Stimulated activated naive CD8-positive, alpha-beta T cell treated with anti-CD3 and anti-CD28 coated beads, Interleukin-15, Interleukin-2, amounts not matched to agents 100 ng/mL and 50 ng/mL, for 24 hours (primary cell): Measurements from ENCODE around the gene DRAM2.
A peak's percentile ranks its signal among the peaks of the same experiment; 100 is the strongest.

Experiments
- H3K27ac Mint-ChIP-seq: one replicate; pipeline ENCODE4 v1.8.0; 2021; ENCODE audit warnings: mild to moderate bottlenecking, mixed read lengths
- H3K27me3 Mint-ChIP-seq: one replicate; pipeline ENCODE4 v1.8.0; 2021; ENCODE audit warnings: mixed read lengths
- H3K36me3 Mint-ChIP-seq: one replicate; pipeline ENCODE4 v1.8.0; 2021; ENCODE audit warnings: low read depth, mixed read lengths
- H3K4me1 Mint-ChIP-seq: one replicate; pipeline ENCODE4 v1.8.0; 2021; ENCODE audit warnings: low read depth, mixed read lengths
- H3K4me3 Mint-ChIP-seq: one replicate; pipeline ENCODE4 v1.8.0; 2021; ENCODE audit warnings: mild to moderate bottlenecking, mixed read lengths
- H3K9me3 Mint-ChIP-seq: one replicate; pipeline ENCODE4 v1.8.0; 2021; ENCODE audit warnings: mixed read lengths

Gene DRAM2

GRCh38 chr1:111154021-111154999 lies 14.4 kb upstream of the DRAM2 start:
- Mint-ChIP-seq H3K9me3 (no peaks in the 10 kb centered on the region), H3K27me3 (no peaks in the 10 kb centered on the region), H3K36me3 (peaks cover 77% of the 10 kb centered on the region), H3K4me1 (peaks cover 54% of the 10 kb centered on the region), H3K4me3 (no peak overlapping the region), H3K27ac (peak overlapping the region; percentile 10)

GRCh38 chr1:111151838-111152237 lies 11.9 kb upstream of the DRAM2 start:
- H3K4me1 Mint-ChIP-seq, result peaks cover 75% of the 10 kb centered on the region
- no peaks in the 10 kb centered on the region for H3K9me3 Mint-ChIP-seq
- peaks cover 92% of the 10 kb centered on the region for H3K36me3 Mint-ChIP-seq
- H3K4me3 Mint-ChIP-seq, result no peak overlapping the region
- H3K27ac Mint-ChIP-seq, result no peak overlapping the region
- H3K27me3 Mint-ChIP-seq, result no peaks in the 10 kb centered on the region

GRCh38 chr1:111148376-111148881 lies 8.5 kb upstream of the DRAM2 start:
- Mint-ChIP-seq H3K4me1 (peaks cover 81% of the 10 kb centered on the region), H3K27me3 (no peaks in the 10 kb centered on the region), H3K36me3 (peaks cover 81% of the 10 kb centered on the region), H3K4me3 (no peak overlapping the region), H3K27ac (no peak overlapping the region), H3K9me3 (no peaks in the 10 kb centered on the region)

GRCh38 chr1:111147948-111148347 lies 8.1 kb upstream of the DRAM2 start:
- Mint-ChIP-seq H3K4me1 (peaks cover 80% of the 10 kb centered on the region), H3K36me3 (peaks cover 76% of the 10 kb centered on the region)

GRCh38 chr1:111145963-111146768 lies 6.3 kb upstream of the DRAM2 start:
- peak overlapping the region; percentile 5 for H3K4me3 Mint-ChIP-seq
- H3K27me3 Mint-ChIP-seq, result no peaks in the 10 kb centered on the region
- H3K27ac Mint-ChIP-seq, result peak overlapping the region; percentile 74
- H3K9me3 Mint-ChIP-seq, result no peaks in the 10 kb centered on the region
- H3K4me1 Mint-ChIP-seq, result peaks cover 81% of the 10 kb centered on the region
- H3K36me3 Mint-ChIP-seq, result peaks cover 60% of the 10 kb centered on the region

More at GRCh38 chr1:111147948-111148347, 8.1 kb upstream of the DRAM2 start:
- Mint-ChIP-seq H3K9me3 (no peaks in the 10 kb centered on the region), H3K27me3 (no peaks in the 10 kb centered on the region), H3K4me3 (no peak overlapping the region), H3K27ac (no peak overlapping the region)

GRCh38 chr1:111145542-111145941 lies 5.6 kb upstream of the DRAM2 start:
- Mint-ChIP-seq H3K4me1 (peaks cover 84% of the 10 kb centered on the region), H3K4me3 (no peak overlapping the region), H3K27ac (peak overlapping the region; percentile 74), H3K27me3 (no peaks in the 10 kb centered on the region), H3K36me3 (peaks cover 54% of the 10 kb centered on the region), H3K9me3 (no peaks in the 10 kb centered on the region)

GRCh38 chr1:111142356-111142975 lies 2.6 kb upstream of the DRAM2 start:
- H3K4me1 Mint-ChIP-seq, result peaks cover 76% of the 10 kb centered on the region
- H3K27me3 Mint-ChIP-seq, result no peaks in the 10 kb centered on the region
- no peak overlapping the region for H3K4me3 Mint-ChIP-seq
- no peaks in the 10 kb centered on the region for H3K9me3 Mint-ChIP-seq
- no peak overlapping the region for H3K27ac Mint-ChIP-seq
- peaks cover 30% of the 10 kb centered on the region for H3K36me3 Mint-ChIP-seq

GRCh38 chr1:111141245-111142220 lies 1.6 kb upstream of the DRAM2 start:
- Mint-ChIP-seq H3K27ac (no peak overlapping the region), H3K9me3 (no peaks in the 10 kb centered on the region), H3K36me3 (peaks cover 26% of the 10 kb centered on the region), H3K4me1 (peaks cover 69% of the 10 kb centered on the region), H3K27me3 (no peaks in the 10 kb centered on the region), H3K4me3 (peak overlapping the region; percentile 91)

GRCh38 chr1:111140680-111140967 lies 731 bp upstream of the DRAM2 start:
- H3K36me3 Mint-ChIP-seq, result peaks cover 24% of the 10 kb centered on the region

GRCh38 chr1:111139324-111139955 lies 453 bp downstream of the DRAM2 start:
- Mint-ChIP-seq H3K27me3 (no peaks in the 10 kb centered on the region), H3K9me3 (no peaks in the 10 kb centered on the region), H3K27ac (peak overlapping the region; percentile 91), H3K4me3 (peak overlapping the region; percentile 91), H3K4me1 (peaks cover 65% of the 10 kb centered on the region), H3K36me3 (peaks cover 29% of the 10 kb centered on the region)

More at GRCh38 chr1:111140680-111140967, 731 bp upstream of the DRAM2 start:
- Mint-ChIP-seq H3K27me3 (no peaks in the 10 kb centered on the region), H3K27ac (peak overlapping the region; percentile 91), H3K4me1 (peaks cover 60% of the 10 kb centered on the region), H3K9me3 (no peaks in the 10 kb centered on the region), H3K4me3 (peak overlapping the region; percentile 91)

- peak overlapping the region; percentile 3 for H3K27ac Mint-ChIP-seq
- H3K4me1 Mint-ChIP-seq, result peaks cover 58% of the 10 kb centered on the region
- H3K27me3 Mint-ChIP-seq, result no peaks in the 10 kb centered on the region
- no peak overlapping the region for H3K4me3 Mint-ChIP-seq
- no peaks in the 10 kb centered on the region for H3K9me3 Mint-ChIP-seq
- peaks cover 48% of the 10 kb centered on the region for H3K36me3 Mint-ChIP-seq
Observed at GRCh38 chr1:111133866-111134265, 6.0 kb downstream of the DRAM2 start.

GRCh38 chr1:111131693-111132092 lies 8.2 kb downstream of the DRAM2 start:
- H3K27me3 Mint-ChIP-seq, result no peaks in the 10 kb centered on the region
- H3K4me1 Mint-ChIP-seq, result peaks cover 58% of the 10 kb centered on the region
- no peaks in the 10 kb centered on the region for H3K9me3 Mint-ChIP-seq
- peaks cover 46% of the 10 kb centered on the region for H3K36me3 Mint-ChIP-seq
- H3K4me3 Mint-ChIP-seq, result no peak overlapping the region
- H3K27ac Mint-ChIP-seq, result peak overlapping the region; percentile 12

GRCh38 chr1:111129376-111129775 lies 10.5 kb downstream of the DRAM2 start:
- Mint-ChIP-seq H3K4me3 (no peak overlapping the region), H3K4me1 (peaks cover 53% of the 10 kb centered on the region)

More at GRCh38 chr1:111129376-111129775, 10.5 kb downstream of the DRAM2 start:
- H3K9me3 Mint-ChIP-seq, result no peaks in the 10 kb centered on the region
- H3K27ac Mint-ChIP-seq, result peak overlapping the region; percentile 53
- peaks cover 41% of the 10 kb centered on the region for H3K36me3 Mint-ChIP-seq
- H3K27me3 Mint-ChIP-seq, result no peaks in the 10 kb centered on the region
